GM10248 (cell line): ENCODE measurements around the gene PHF21A.
A peak's percentile ranks its signal among the peaks of the same experiment; 100 is the strongest.

ENCODE experiments used
- CTCF ChIA-PET: fragments of 300-600 bp; sonication (Branson Sonifier 250); formaldehyde crosslinking; extraction: SDS; loops from one replicate; lab custom pipeline; 2021; ENCODE audit warnings: antibody characterized with exemption; lab: Yijun Ruan, JAX
- POLR2A ChIA-PET: fragments of 350-650 bp; sonication (Branson Sonifier 250); formaldehyde crosslinking; extraction: SDS; loops from one replicate; lab custom pipeline; 2020; ENCODE audit warnings: antibody characterized with exemption; lab: Yijun Ruan, JAX
- DNase-seq: peaks from one replicate; pipeline ENCODE4 v3.0.0; 2012; ENCODE audit errors: extremely low spot score
- CTCF ChIP-seq: IDR thresholded peaks from 2 replicates; pipeline ENCODE4 v1.5.1; 2012; ENCODE audit warnings: mild to moderate bottlenecking, low read depth; ENCODE audit errors: extremely low read depth, missing control alignments, control extremely low read depth

Gene PHF21A

GRCh38 chr11:46121301-46121723, at the start of gene PHF21A:
PHF21A (minus strand) TSS chr11:46121454; CDS start chr11:46084219, 37,235 bp downstream.
- TF ChIP-seq CTCF, result no peak
- ChIA-PET POLR2A (interaction anchor here (0.7 kb wide), 1 partner anchor 122 kb away, joined by 8 read pairs; no protein-coding TSS in a partner anchor), CTCF (interaction anchor here (1.0 kb wide), 1 partner anchor 13 kb away, joined by 3 read pairs; no protein-coding TSS in a partner anchor)
- peak; percentile 88 for DNase-seq

- TF ChIP-seq CTCF, result no peak
- ChIA-PET POLR2A (no interaction called here), CTCF (no interaction called here)
- DNase-seq, result no peak
Measured at GRCh38 chr11:46170797-46171196, 49.5 kb upstream of the PHF21A start.

- TF ChIP-seq CTCF, result no peak
Measured at GRCh38 chr11:46162700-46163099, 41.4 kb upstream of the PHF21A start.

GRCh38 chr11:46161201-46161600, 39.9 kb upstream of the PHF21A start:
- TF ChIP-seq CTCF, result no peak
- ChIA-PET POLR2A (no interaction called here), CTCF (interaction anchor here (0.9 kb wide), 1 partner anchor 196 kb away, joined by 3 read pairs; no protein-coding TSS in a partner anchor)
- DNase-seq, result no peak

More at GRCh38 chr11:46162700-46163099, 41.4 kb upstream of the PHF21A start:
- CTCF ChIA-PET, result no interaction called here
- POLR2A ChIA-PET, result no interaction called here
- no peak for DNase-seq

- ChIA-PET CTCF (no interaction called here), POLR2A (no interaction called here)
- DNase-seq, result no peak
- TF ChIP-seq CTCF, result no peak
Measured at GRCh38 chr11:46160100-46160499, 38.8 kb upstream of the PHF21A start.

- CTCF ChIA-PET, result no interaction called here
- DNase-seq, result no peak
- POLR2A ChIA-PET, result no interaction called here
- TF ChIP-seq CTCF, result no peak
Measured at GRCh38 chr11:46159680-46160079, 38.4 kb upstream of the PHF21A start.
